ENCODE data around the gene RBMS3. TPM values are rescaled to one million over a fixed set of nuclear protein-coding genes. Genes with fewer than 3 reads are reported as not detected.

Gene RBMS3
- total and polyA plus RNA-seq, 2 of the 13 experiments (the other 11 are each of a cell fraction or from before 2014, with no cell fraction given) = not detected

DNA sequence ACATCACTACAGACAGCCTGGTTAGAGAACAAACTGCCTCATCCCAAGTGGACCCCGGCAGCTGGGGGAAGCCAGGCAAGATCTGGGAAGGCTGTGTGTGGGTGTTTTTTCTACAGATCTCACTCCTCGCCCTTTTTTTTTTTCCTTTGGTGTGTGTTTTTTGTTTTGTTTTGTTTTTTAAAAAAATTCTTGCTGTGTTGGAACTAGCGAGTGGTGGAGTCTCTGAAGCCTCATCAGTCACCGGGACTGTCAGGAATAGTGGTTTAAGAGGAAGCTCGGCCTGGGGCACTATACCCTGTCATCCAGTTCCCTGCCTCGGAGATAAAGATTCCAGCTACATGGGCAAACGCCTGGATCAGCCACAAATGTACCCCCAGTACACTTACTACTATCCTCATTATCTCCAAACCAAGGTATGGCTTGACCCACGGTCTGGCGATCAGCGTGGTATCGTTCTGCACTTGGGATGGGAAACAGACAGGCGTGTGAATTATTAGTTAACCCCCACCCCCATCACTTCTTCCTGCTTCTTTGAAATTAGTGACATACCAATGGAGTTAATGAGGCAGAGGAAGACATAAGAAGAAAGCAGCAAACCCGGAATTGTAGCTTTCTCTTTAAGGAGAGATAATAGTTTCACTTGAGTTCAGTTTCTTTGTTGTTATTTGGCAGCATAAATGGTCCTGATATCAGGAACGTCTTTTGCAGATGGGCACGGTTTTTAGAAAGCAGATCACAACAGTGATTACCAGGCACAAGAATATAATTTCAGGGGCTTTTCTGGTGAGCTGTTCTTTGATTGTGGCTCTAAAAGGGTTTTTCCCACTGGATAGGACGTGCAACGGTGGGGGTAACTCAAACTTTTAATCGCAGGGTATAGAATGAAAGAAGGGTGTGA is 722 bp downstream of the RBMS3 start:
- H3K36me3 ChIP-seq (replicated peaks in 1 of 2; ENCODE audit: control insufficient read depth in 1 of 2, insufficient read depth in 2 of 2, low read length in 2 of 2) = no peaks in the 10 kb centered on the region
- TF ChIP-seq, protein P1, sequence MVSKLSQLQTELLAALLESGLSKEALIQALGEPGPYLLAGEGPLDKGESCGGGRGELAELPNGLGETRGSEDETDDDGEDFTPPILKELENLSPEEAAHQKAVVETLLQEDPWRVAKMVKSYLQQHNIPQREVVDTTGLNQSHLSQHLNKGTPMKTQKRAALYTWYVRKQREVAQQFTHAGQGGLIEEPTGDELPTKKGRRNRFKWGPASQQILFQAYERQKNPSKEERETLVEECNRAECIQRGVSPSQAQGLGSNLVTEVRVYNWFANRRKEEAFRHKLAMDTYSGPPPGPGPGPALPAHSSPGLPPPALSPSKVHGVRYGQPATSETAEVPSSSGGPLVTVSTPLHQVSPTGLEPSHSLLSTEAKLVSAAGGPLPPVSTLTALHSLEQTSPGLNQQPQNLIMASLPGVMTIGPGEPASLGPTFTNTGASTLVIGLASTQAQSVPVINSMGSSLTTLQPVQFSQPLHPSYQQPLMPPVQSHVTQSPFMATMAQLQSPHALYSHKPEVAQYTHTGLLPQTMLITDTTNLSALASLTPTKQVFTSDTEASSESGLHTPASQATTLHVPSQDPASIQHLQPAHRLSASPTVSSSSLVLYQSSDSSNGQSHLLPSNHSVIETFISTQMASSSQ (IDR thresholded peaks at IDR 0.05; ENCODE audit: low read depth) = no peak
- TF ChIP-seq, protein P1 (CRISPR knock-in tag; IDR thresholded peaks at IDR 0.05; ENCODE audit: borderline replicate concordance) = no peak
- TF ChIP-seq HOXA3 (CRISPR knock-in tag; IDR thresholded peaks at IDR 0.05) (no peak), ZNF773 (CRISPR knock-in tag; IDR thresholded peaks at IDR 0.05; ENCODE audit: borderline replicate concordance) (no peak), ZFP82 (CRISPR knock-in tag; IDR thresholded peaks at IDR 0.05; ENCODE audit: borderline replicate concordance) (no peak), ZNF598 (CRISPR knock-in tag; IDR thresholded peaks at IDR 0.05; ENCODE audit: borderline replicate concordance) (no peak)
- FAIRE-seq = no peak
- no peak overlapping the region for H3K4me3 ChIP-seq (replicated peaks in 1 of 3; ENCODE audit: insufficient read depth in 1 of 3, low read depth in 2 of 3, low read length in 3 of 3)
- ATAC-seq = no peak
- ChIA-PET POLR2A (no interaction called here), CTCF (ENCODE audit: low intra/inter-chr PET ratio, low total read pairs) (no interaction called here)
- no peaks in the 10 kb centered on the region for H4K20me1 ChIP-seq (ENCODE audit: insufficient read depth, low read length)
- H3K27ac ChIP-seq (ENCODE audit: extremely low read length, insufficient read depth, low read length) = no peak overlapping the region
- BruUV-seq (replicated peaks) = no TSS peak
- in situ Hi-C loops (cut with HindIII; ENCODE audit: extremely low pct_ligation_motif_present, low pct_unique_long_range_greater_than_20kb) = no loop called here
- WGBS (ENCODE audit: low lambda C conversion rate) = 32% methylated on average over 18 of the region's 18 CpGs
- no peaks in the 10 kb centered on the region for H3K4me1 ChIP-seq (ENCODE audit: insufficient read depth, low read length)
- no peaks in the 10 kb centered on the region for H3K79me2 ChIP-seq (ENCODE audit: insufficient read depth, low read length)
- H3K9ac ChIP-seq (ENCODE audit: insufficient read depth, low read depth, low read length) = no peak overlapping the region
- intact Hi-C loops (cut with micrococcal nuclease; ENCODE audit: unreplicated experiment) = no loop called here
- H3K27me3 ChIP-seq (ENCODE audit: control insufficient read depth in 1 of 2, insufficient read depth in 2 of 2, low read length in 2 of 2) = peaks cover 0 to 8% of the 10 kb centered on the region in 2 experiments; a peak in 1 of 5 replicates
- no peaks in the 10 kb centered on the region for H3K9me3 ChIP-seq (ENCODE audit: low read length)
- no peak for DNase-seq (ENCODE audit: low spot score)
- no peak overlapping the region for H2AFZ ChIP-seq (ENCODE audit: low read length)
- no peak overlapping the region for H3K4me2 ChIP-seq (ENCODE audit: low read depth, low read length)
